H9 (cell line): ENCODE results near the gene UBXN7. TPM values are rescaled to one million over a fixed set of nuclear protein-coding genes. Genes with fewer than 3 reads are reported as not detected.

Source experiments
- DNase-seq: peaks from one replicate; pipeline ENCODE4 v3.0.0-alpha.2; 2017
- H2AFZ ChIP-seq: one replicate; pipeline ENCODE4 v1.6.1; 2013; ENCODE audit warnings: mild to moderate bottlenecking, low read length, control low read depth, moderate library complexity
- H2AK5ac ChIP-seq: 2 replicates; pipeline ENCODE4 v1.6.1; 2013; ENCODE audit warnings: low read length, control low read depth, mixed read lengths; ENCODE audit not compliant: insufficient read length
- H2BK120ac ChIP-seq: one replicate; pipeline ENCODE4 v1.6.1; 2013; ENCODE audit warnings: low read depth, mild to moderate bottlenecking, low read length, control low read depth, inconsistent platforms; ENCODE audit not compliant: poor library complexity, severe bottlenecking
- H2BK12ac ChIP-seq: 2 replicates; pipeline ENCODE4 v1.6.1; 2013; ENCODE audit warnings: low read length, control low read depth, mixed read lengths, low read depth; ENCODE audit not compliant: insufficient read length
- H2BK15ac ChIP-seq: 2 replicates; pipeline ENCODE4 v1.6.1; 2013; ENCODE audit warnings: low read depth, low read length, control low read depth
- H2BK20ac ChIP-seq: one replicate; pipeline ENCODE4 v1.6.1; 2013; ENCODE audit warnings: low read depth, mild to moderate bottlenecking, low read length, control low read depth, inconsistent platforms; ENCODE audit not compliant: poor library complexity, severe bottlenecking
- H2BK5ac ChIP-seq: 2 replicates; pipeline ENCODE4 v1.6.1; 2013; ENCODE audit warnings: low read length, control low read depth, mixed read lengths; ENCODE audit not compliant: insufficient read length
- H3K14ac ChIP-seq: 2 replicates; pipeline ENCODE4 v1.6.1; 2013; ENCODE audit warnings: low read length, control low read depth; ENCODE audit not compliant: insufficient read depth
- H3K18ac ChIP-seq: 2 replicates; pipeline ENCODE4 v1.6.1; 2013; ENCODE audit warnings: low read depth, mild to moderate bottlenecking, mixed read lengths, low read length, control low read depth; ENCODE audit not compliant: insufficient read length
- H3K23ac ChIP-seq: 2 replicates; pipeline ENCODE4 v1.6.1; 2013; ENCODE audit warnings: low read length, control low read depth, mixed read lengths, low read depth; ENCODE audit not compliant: insufficient read length
- H3K23me2 ChIP-seq: 2 replicates; pipeline ENCODE4 v1.6.1; 2013; ENCODE audit warnings: low read depth, mild to moderate bottlenecking, mixed read lengths, low read length, control low read depth; ENCODE audit not compliant: insufficient read length, poor library complexity, severe bottlenecking
- H3K27ac ChIP-seq: 2 replicates; pipeline ENCODE4 v1.5.1; 2013; ENCODE audit warnings: low read length, control low read depth, mixed read lengths, low read depth; ENCODE audit not compliant: insufficient read length
- H3K27me3 ChIP-seq: 2 replicates; pipeline ENCODE4 v1.6.1; 2013; ENCODE audit warnings: low read length, control low read depth, inconsistent platforms; ENCODE audit not compliant: insufficient read depth
- H3K4ac ChIP-seq: 2 replicates; pipeline ENCODE4 v1.6.1; 2013; ENCODE audit warnings: low read depth, mild to moderate bottlenecking, control low read depth, inconsistent platforms, low read length, moderate library complexity
- H3K4me1 ChIP-seq: 2 replicates; pipeline ENCODE4 v1.6.1; 2013; ENCODE audit warnings: low read length, control low read depth, inconsistent platforms; ENCODE audit not compliant: insufficient read depth
- H3K4me2 ChIP-seq: 2 replicates; pipeline ENCODE4 v1.6.1; 2013; ENCODE audit warnings: low read length, control low read depth, mixed read lengths; ENCODE audit not compliant: insufficient read length, insufficient read depth
- H3K56ac ChIP-seq: 2 replicates; pipeline ENCODE4 v1.6.1; 2013; ENCODE audit warnings: low read depth, mild to moderate bottlenecking, mixed read lengths, low read length, control low read depth; ENCODE audit not compliant: insufficient read length
- H3K79me1 ChIP-seq: 2 replicates; pipeline ENCODE4 v1.6.1; 2013; ENCODE audit warnings: low read depth, mild to moderate bottlenecking, moderate library complexity, low read length, control low read depth, inconsistent platforms; ENCODE audit not compliant: insufficient read depth, poor library complexity, severe bottlenecking
- H3K79me2 ChIP-seq: 2 replicates; pipeline ENCODE4 v1.6.1; 2013; ENCODE audit warnings: low read length, control low read depth, inconsistent platforms; ENCODE audit not compliant: insufficient read depth
- H3K9ac ChIP-seq: 2 replicates; pipeline ENCODE4 v1.6.1; 2013; ENCODE audit warnings: low read length, control low read depth, mixed read lengths; ENCODE audit not compliant: insufficient read length; ENCODE audit errors: extremely low read depth
- H3K9me3 ChIP-seq: one replicate; pipeline ENCODE4 v1.6.1; 2013; ENCODE audit warnings: low read depth, low read length, inconsistent platforms; ENCODE audit not compliant: control insufficient read depth
- H3T11ph ChIP-seq: one replicate; pipeline ENCODE4 v1.6.1; 2013; ENCODE audit warnings: mild to moderate bottlenecking, low read length, control low read depth, inconsistent platforms
- H4K20me1 ChIP-seq: one replicate; pipeline ENCODE4 v1.6.1; 2013; ENCODE audit not compliant: control insufficient read depth, insufficient read length, insufficient read depth
- H4K5ac ChIP-seq: 2 replicates; pipeline ENCODE4 v1.6.1; 2013; ENCODE audit warnings: low read depth, mild to moderate bottlenecking, mixed read lengths, low read length, control low read depth; ENCODE audit not compliant: insufficient read length
- H4K8ac ChIP-seq: replicated peaks from 2 replicates; pipeline ENCODE4 v1.6.1; 2013; ENCODE audit warnings: low read length, control low read depth, mixed read lengths, low read depth; ENCODE audit not compliant: insufficient read length
- H4K91ac ChIP-seq: 2 replicates; pipeline ENCODE4 v1.6.1; 2013; ENCODE audit warnings: low read depth, mild to moderate bottlenecking, moderate library complexity, mixed read lengths, low read length, control low read depth; ENCODE audit not compliant: insufficient read length
- H3K27ac Mint-ChIP-seq, 3 experiments: 2 replicates in 2 of 3; 3 replicates in 1 of 3; pipeline ENCODE4 v1.8.0; 2020 to 2021; ENCODE audit warnings: mixed read lengths in 3 of 3, mild to moderate bottlenecking in 1 of 3, moderate library complexity in 1 of 3
- H3K27me3 Mint-ChIP-seq: 2 replicates; pipeline ENCODE4 v1.8.0; 2021; ENCODE audit warnings: low read depth, mild to moderate bottlenecking, moderate library complexity, mixed read lengths
- H3K36me3 Mint-ChIP-seq, 3 experiments: 2 replicates in 2 of 3; 3 replicates in 1 of 3; pipeline ENCODE4 v1.8.0; 2020 to 2021; ENCODE audit warnings: low read depth in 3 of 3, mixed read lengths in 3 of 3; ENCODE audit not compliant: insufficient read depth in 1 of 3
- H3K4me1 Mint-ChIP-seq, 2 experiments: 2 replicates each; pipeline ENCODE4 v1.8.0; 2020; ENCODE audit warnings: mixed read lengths in 2 of 2
- H3K4me3 Mint-ChIP-seq, 2 experiments: 2 replicates in 1 of 2; 3 replicates in 1 of 2; pipeline ENCODE4 v1.8.0; 2020 to 2021; ENCODE audit warnings: mild to moderate bottlenecking in 2 of 2, mixed read lengths in 2 of 2, moderate library complexity in 1 of 2
- H3K9me3 Mint-ChIP-seq, 2 experiments: 2 replicates in 1 of 2; 3 replicates in 1 of 2; pipeline ENCODE4 v1.8.0; 2020; ENCODE audit warnings: mild to moderate bottlenecking in 2 of 2, mixed read lengths in 2 of 2, moderate library complexity in 1 of 2
- CTCF ChIP-seq: fragments of 200-600 bp; sonication (generic); conservative IDR thresholded peaks from 3 replicates; pipeline ENCODE4 v1.8.0; 2021; ENCODE audit warnings: antibody characterized with exemption, mild to moderate bottlenecking
- WGBS: extraction: QIAGEN DNeasy Blood & Tissue Kit; methylation state at CpG from one replicate; pipeline ENCODE4 v1.1.7; 2013; ENCODE audit warnings: missing lambda C conversion rate, low lambda C conversion rate, mixed read lengths; ENCODE audit not compliant: insufficient read length; ENCODE audit errors: extremely low coverage; 5-methylcytosine and 5-hydroxymethylcytosine counted together
- total RNA-seq: library from RNA; stranded (reverse); gene quantifications from 2 replicates; pipeline ENCODE4 v1.2.1, GENCODE V29; 2021

UBXN7 gene
- total RNA-seq, 1 experiment from 2014 or later = 110 TPM

- Histone ChIP-seq H2BK15ac (no peak overlapping the region), H4K20me1 (no peaks in the 10 kb centered on the region), H3K79me2 (no peaks in the 10 kb centered on the region), H2AFZ (no peak overlapping the region), H3K23me2 (no peaks in the 10 kb centered on the region), H3K56ac (no peak overlapping the region), H4K91ac (no peak overlapping the region), H2BK5ac (no peak overlapping the region), H2BK120ac (no peak overlapping the region), H3K4me1 (no peaks in the 10 kb centered on the region), H2BK20ac (no peak overlapping the region), H3K23ac (no peak overlapping the region), H3K4me2 (no peak overlapping the region), H4K5ac (no peak overlapping the region), H3K4ac (no peak overlapping the region), H3K18ac (no peak overlapping the region), H3K14ac (no peak overlapping the region), H2AK5ac (no peak overlapping the region), H3K27ac (no peak overlapping the region), H3K27me3 (no peaks in the 10 kb centered on the region), H3K79me1 (no peaks in the 10 kb centered on the region), H3K9me3 (no peaks in the 10 kb centered on the region), H3K9ac (no peak overlapping the region), H2BK12ac (no peak overlapping the region), H3T11ph (no peak overlapping the region), H4K8ac (no peak overlapping the region)
- no peaks in the 10 kb centered on the region for H3K27me3 Mint-ChIP-seq
- WGBS = no CpG with 5 or more reads among the region's 8 CpGs
- H3K36me3 Mint-ChIP-seq = no peaks in the 10 kb centered on the region
- no peak overlapping the region for H3K4me3 Mint-ChIP-seq
- DNase-seq = no peak
- no peak for TF ChIP-seq CTCF
- no peak overlapping the region for H3K27ac Mint-ChIP-seq
- H3K4me1 Mint-ChIP-seq = peaks cover 6 to 11% of the 10 kb centered on the region in 2 experiments
- H3K9me3 Mint-ChIP-seq = no peaks in the 10 kb centered on the region
Observed at GRCh38 chr3:196332168-196332567, 100.1 kb downstream of the UBXN7 start.
